GM12878 (cell line): ENCODE measurements around the gene NOCT. TPM values are rescaled to one million over a fixed set of nuclear protein-coding genes. Genes with fewer than 3 reads are reported as not detected.

Experiments used
- ATAC-seq: fragments of 200-7000 bp; cut with Tn5 transposase; 3 replicates; pipeline ENCODE4 v1.9.1; 2020; ENCODE audit warnings: mild to moderate bottlenecking, moderate library complexity
- BruUV-seq: library from RNA; stranded (reverse); fragments of 400-500 nt; replicated peaks from 2 replicates; lab custom pipeline; 2021; lab: Mats Ljungman, UMichigan
- CTCF ChIA-PET: fragments of 300-600 bp; sonication (Branson Sonifier 250); formaldehyde crosslinking; extraction: SDS; loops from one replicate; lab custom pipeline; 2021; ENCODE audit warnings: inconsistent platforms; lab: Yijun Ruan, JAX
- POLR2A ChIA-PET: fragments of 350-600 bp; formaldehyde crosslinking; extraction: SDS; loops from one replicate; lab custom pipeline; 2021; ENCODE audit warnings: inconsistent platforms; lab: Charles Lee
- RAD21 ChIA-PET: fragments of 300-600 bp; sonication (Branson Sonifier 250); formaldehyde crosslinking; loops from one replicate; lab custom pipeline; 2023; ENCODE audit warnings: antibody characterized with exemption; ENCODE audit not compliant: unreplicated experiment; lab: Charles Lee
- SMC1A ChIA-PET: fragments of 300-600 bp; sonication (Branson Sonifier 250); formaldehyde crosslinking; loops from one replicate; lab custom pipeline; 2023; ENCODE audit not compliant: unreplicated experiment, uncharacterized antibody; lab: Charles Lee
- DNase-seq: peaks from one replicate; pipeline ENCODE4 v3.0.0-alpha.2; 2011; ENCODE audit warnings: low read depth, low spot score
- FAIRE-seq: peaks from 3 replicates; lab custom pipeline; 2011; peaks lifted over from hg19 to GRCh38; lab: Jason Lieb, UNC
- H2AFZ ChIP-seq: 2 replicates; pipeline ENCODE4 v1.6.0; 2011; ENCODE audit warnings: low read depth, low read length, control low read depth; ENCODE audit not compliant: control insufficient read depth
- H3K27ac ChIP-seq: 2 replicates; pipeline ENCODE4 v1.5.1; 2011; ENCODE audit warnings: control low read depth; ENCODE audit not compliant: control insufficient read depth, insufficient read depth
- H3K27me3 ChIP-seq, 2 experiments: replicated peaks in 1 of 2; 2 replicates each; pipeline versions ENCODE4 v1.6.0 to v1.6.1; 2011; ENCODE audit warnings: low read length in 1 of 2; ENCODE audit not compliant: control insufficient read depth in 2 of 2, insufficient read depth in 2 of 2
- H3K36me3 ChIP-seq, 2 experiments: 2 replicates each; pipeline ENCODE4 v1.5.1; 2011; ENCODE audit warnings: low read length in 1 of 2; ENCODE audit not compliant: control insufficient read depth in 2 of 2, insufficient read depth in 2 of 2
- H3K4me1 ChIP-seq: 2 replicates; pipeline ENCODE4 v1.6.1; 2011; ENCODE audit warnings: mild to moderate bottlenecking, low read length, moderate library complexity, mixed read lengths; ENCODE audit not compliant: control insufficient read depth, insufficient read depth
- H3K4me2 ChIP-seq: 2 replicates; pipeline ENCODE4 v1.6.0; 2011; ENCODE audit warnings: control low read depth; ENCODE audit not compliant: control insufficient read depth, insufficient read depth
- H3K4me3 ChIP-seq: fragments of 200-600 bp; sonication (generic); 2 replicates; pipeline ENCODE4 v1.5.1; 2016
- H3K79me2 ChIP-seq: 2 replicates; pipeline ENCODE4 v1.6.0; 2011; ENCODE audit warnings: low read length; ENCODE audit not compliant: control insufficient read depth, insufficient read depth
- H3K9ac ChIP-seq: 2 replicates; pipeline ENCODE4 v1.8.0; 2011; ENCODE audit warnings: low read length, control low read depth, mixed read lengths; ENCODE audit not compliant: control insufficient read depth, insufficient read depth
- H3K9me3 ChIP-seq: replicated peaks from 3 replicates; pipeline ENCODE4 v1.5.1; 2011; ENCODE audit warnings: mild to moderate bottlenecking, low read length; ENCODE audit not compliant: control insufficient read depth, insufficient read depth
- H4K20me1 ChIP-seq: 2 replicates; pipeline ENCODE4 v1.6.0; 2011; ENCODE audit not compliant: control insufficient read depth, insufficient read depth
- ESRRA ChIP-seq: IDR thresholded peaks from 2 replicates; pipeline ENCODE4 v1.6.1; 2012; ENCODE audit warnings: mild to moderate bottlenecking, low read length, improper control_type of control experiment
- ETV6 ChIP-seq, 2 experiments: fragments of 450-650 bp in 1 of 2; IDR thresholded peaks in 1 of 2; conservative IDR thresholded peaks in 1 of 2; 2 replicates each; pipeline ENCODE4 v1.6.1; 2014; ENCODE audit warnings: antibody characterized with exemption in 1 of 2, borderline replicate concordance in 1 of 2, low read depth in 1 of 2, mild to moderate bottlenecking in 1 of 2, moderate library complexity in 1 of 2
- IKZF2 ChIP-seq, 2 experiments: fragments of 450-650 bp; IDR thresholded peaks; 2 replicates each; pipeline ENCODE4 v1.6.1; 2017; ENCODE audit warnings: mild to moderate bottlenecking in 2 of 2, moderate library complexity in 2 of 2
- JUND ChIP-seq: IDR thresholded peaks from 2 replicates; pipeline ENCODE4 v1.6.1; 2012; ENCODE audit warnings: low read depth, mild to moderate bottlenecking, low read length, improper control_type of control experiment, moderate library complexity
- MEF2B ChIP-seq: fragments of 450-650 bp; IDR thresholded peaks from 2 replicates; pipeline ENCODE4 v1.6.1; 2018; ENCODE audit warnings: mild to moderate bottlenecking, moderate library complexity; ENCODE audit not compliant: partially characterized antibody, poor library complexity, severe bottlenecking
- NFYA ChIP-seq: IDR thresholded peaks from 2 replicates; pipeline ENCODE4 v1.6.1; 2011; ENCODE audit warnings: low read depth, mild to moderate bottlenecking, low read length, improper control_type of control experiment, borderline replicate concordance
- SREBF2 ChIP-seq: IDR thresholded peaks from 2 replicates; pipeline ENCODE4 v1.6.1; 2012; ENCODE audit warnings: mild to moderate bottlenecking, low read length
- WGBS: methylation state at CpG from one replicate; pipeline ENCODE4 v1.1.6; 2016; ENCODE audit warnings: low lambda C conversion rate; ENCODE audit not compliant: insufficient replicate concordance, insufficient coverage; ENCODE audit errors: missing lambda C conversion rate; 5-methylcytosine and 5-hydroxymethylcytosine counted together
- in situ Hi-C: fragments of 300-500 bp; cut with MboI; formaldehyde crosslinking; loops from 9 replicates; pipeline ENCODE4 v1.14.3; 2018; ENCODE audit warnings: mixed read lengths
- intact Hi-C: fragments of 100-400 bp; cut with micrococcal nuclease; formaldehyde crosslinking; loops from one replicate; pipeline ENCODE4 v1.14.2; 2022; ENCODE audit not compliant: unreplicated experiment
- polyA plus RNA-seq, 11 experiments: library from polyadenylated mRNA; depleted of rRNA in 4 of 11; unstranded in 6 of 11; stranded (reverse) in 5 of 11; fragments of >200 nt; fragmentation: Nextera tagmentation in 4 of 11; fragmentation: Illumina TruSeq in 1 of 11; extraction: Ambion mirVana in 4 of 11; extraction: Trizol in 1 of 11; gene quantifications; 1 replicate in 1 of 11; 2 replicates in 10 of 11; pipeline versions ENCODE4 v1.2.1 to v1.2.3, GENCODE V29; 2011 to 2016; ENCODE audit warnings: inconsistent platforms in 2 of 11, missing spikeins in 2 of 11, low read depth in 1 of 11
- total RNA-seq, 4 experiments: library from RNA; depleted of rRNA in 3 of 4; stranded (reverse); fragments of >200 nt in 3 of 4; fragmentation: Illumina TruSeq in 1 of 4; extraction: Trizol in 1 of 4; gene quantifications; 2 replicates each; pipeline versions ENCODE4 v1.2.1 to v1.2.3, GENCODE V29; 2013 to 2021
- TF ChIP-seq, protein P1 (sequence below): IDR thresholded peaks from 2 replicates; pipeline ENCODE4 v1.6.1; 2011; ENCODE audit warnings: low read depth, mild to moderate bottlenecking, low read length, moderate library complexity, borderline replicate concordance; ENCODE audit errors: extremely low read depth
- TF ChIP-seq, protein P2 (sequence below): IDR thresholded peaks from 2 replicates; pipeline ENCODE4 v1.6.1; 2012; ENCODE audit warnings: low read depth, low read length, improper control_type of control experiment

NOCT gene
- total and polyA plus RNA-seq, 10 of the 15 experiments (the other 5 are each of a cell fraction or from before 2014, with no cell fraction given): 1.4 to 17.6 (median 8.1) TPM

DNA sequence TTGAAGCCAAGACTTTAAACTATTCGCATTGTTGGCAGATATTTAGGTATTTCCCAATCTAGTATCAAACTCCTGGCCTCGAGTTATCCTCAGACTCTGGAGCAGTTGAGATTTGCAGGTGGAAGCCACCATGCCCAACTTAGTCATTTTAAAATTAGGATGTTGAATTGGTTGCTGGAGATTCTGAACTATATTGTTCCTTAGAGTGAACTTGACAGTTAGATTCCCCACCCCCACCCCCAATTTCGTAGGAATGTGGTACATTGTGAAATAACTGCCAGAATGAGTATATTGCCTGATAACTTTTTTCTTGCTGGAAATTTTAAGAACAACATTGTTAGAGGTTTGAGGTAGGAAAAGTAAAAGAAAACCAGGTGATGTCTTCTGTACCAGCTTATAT, 2.3 kb downstream of the NOCT start:
- Histone ChIP-seq H3K4me1 (peaks cover 7% of the 10 kb centered on the region; the same call in 1 of the 2 replicates), H3K27me3 (no peaks in the 10 kb centered on the region), H3K27ac (peak overlapping the region; percentile 11; the same call in 1 of the 2 replicates), H4K20me1 (no peaks in the 10 kb centered on the region; the same call in 1 of the 2 replicates), H3K9ac (peak overlapping the region; percentile 19; the same call in 1 of the 2 replicates), H3K36me3 (peaks cover 0 to 5% of the 10 kb centered on the region in 2 experiments; a peak in 1 of 4 replicates), H3K4me2 (peak overlapping the region; percentile 62), H3K79me2 (peaks cover 61% of the 10 kb centered on the region), H2AFZ (no peak overlapping the region), H3K9me3 (no peaks in the 10 kb centered on the region), H3K4me3 (peak overlapping the region; percentile 65)
- 34% methylated on average over 3 of the region's 3 CpGs for WGBS
- DNase-seq (no peak), FAIRE-seq (no peak), ATAC-seq (no peak)
- SMC1A ChIA-PET: interaction anchor here (0.6 to 10.2 kb wide), 4 partner anchors 13 to 606 kb away, joined by 3 to 92 read pairs (median 3); no protein-coding TSS in a partner anchor
- in situ Hi-C loops (no loop called here), intact Hi-C loops (loop anchor here (5.0 kb wide), 2 partner anchors 64 to 439 kb away; no protein-coding TSS in a partner anchor)
- TF ChIP-seq MEF2B (no peak), IKZF2 (IDR thresholded peaks at IDR 0.05) (no peak), SREBF2 (no peak)
- no TSS peak for BruUV-seq
- CTCF ChIA-PET: interaction anchor here (0.8 to 9.6 kb wide), 3 partner anchors 12 to 82 kb away, joined by 3 to 147 read pairs (median 3); no protein-coding TSS in a partner anchor
- RAD21 ChIA-PET: interaction anchor here (1.5 to 5.1 kb wide), 2 partner anchors 11 to 51 kb away, joined by 3 to 54 read pairs; no protein-coding TSS in a partner anchor
- POLR2A ChIA-PET: interaction anchor here (0.6 to 1.6 kb wide), 5 partner anchors 13 to 1661 kb away, joined by 3 to 5 read pairs (median 3); partner anchors contain the start of gene NAA15

DNA sequence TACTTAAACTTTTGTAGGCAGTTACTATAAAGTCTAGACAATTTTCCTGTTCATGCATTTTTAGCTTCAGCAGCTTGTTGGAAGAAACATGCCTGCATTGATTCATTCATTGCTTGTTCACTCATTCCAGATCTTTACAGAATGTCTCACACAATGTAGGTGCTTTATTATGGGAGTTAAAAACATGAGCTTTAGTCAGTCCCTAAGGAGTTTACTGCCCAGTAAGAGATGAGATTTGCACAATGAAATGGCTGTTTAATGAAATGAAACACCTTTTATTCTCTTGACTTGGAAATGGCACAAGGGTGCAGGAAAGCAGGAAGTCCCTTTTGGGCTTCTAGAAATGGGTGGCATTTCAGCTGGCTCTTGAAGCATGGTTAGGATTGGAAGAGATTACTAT, 2.9 kb downstream of the NOCT start:
- no peaks in the 10 kb centered on the region for H3K27me3 ChIP-seq
- BruUV-seq: TSS peak; percentile 61
- H3K27ac ChIP-seq: 0 out of 2 replicates have a peak overlapping the region, but pooled peaks have one; percentile 11
- TF ChIP-seq, protein P1, sequence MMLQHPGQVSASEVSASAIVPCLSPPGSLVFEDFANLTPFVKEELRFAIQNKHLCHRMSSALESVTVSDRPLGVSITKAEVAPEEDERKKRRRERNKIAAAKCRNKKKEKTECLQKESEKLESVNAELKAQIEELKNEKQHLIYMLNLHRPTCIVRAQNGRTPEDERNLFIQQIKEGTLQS: no peak
- TF ChIP-seq, protein P2, sequence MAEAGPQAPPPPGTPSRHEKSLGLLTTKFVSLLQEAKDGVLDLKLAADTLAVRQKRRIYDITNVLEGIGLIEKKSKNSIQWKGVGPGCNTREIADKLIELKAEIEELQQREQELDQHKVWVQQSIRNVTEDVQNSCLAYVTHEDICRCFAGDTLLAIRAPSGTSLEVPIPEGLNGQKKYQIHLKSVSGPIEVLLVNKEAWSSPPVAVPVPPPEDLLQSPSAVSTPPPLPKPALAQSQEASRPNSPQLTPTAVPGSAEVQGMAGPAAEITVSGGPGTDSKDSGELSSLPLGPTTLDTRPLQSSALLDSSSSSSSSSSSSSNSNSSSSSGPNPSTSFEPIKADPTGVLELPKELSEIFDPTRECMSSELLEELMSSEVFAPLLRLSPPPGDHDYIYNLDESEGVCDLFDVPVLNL: no peak
- TF ChIP-seq NFYA: no peak
- no peak for TF ChIP-seq JUND
- no peak for TF ChIP-seq ETV6 (conservative IDR thresholded peaks at IDR 0.05 in 1 of 2, IDR thresholded peaks at IDR 0.05 in 1 of 2; ENCODE audit: borderline replicate concordance in 1 of 2, low read depth in 1 of 2)
- TF ChIP-seq ESRRA: no peak

More for the DNA sequence above, 2.9 kb downstream of the NOCT start:
- Histone ChIP-seq H3K36me3 (peaks cover 0 to 5% of the 10 kb centered on the region in 2 experiments; a peak in 1 of 4 replicates), H4K20me1 (no peaks in the 10 kb centered on the region; the same call in 1 of the 2 replicates), H3K79me2 (peaks cover 66% of the 10 kb centered on the region), H3K9me3 (no peaks in the 10 kb centered on the region), H3K4me1 (peaks cover 7% of the 10 kb centered on the region; the same call in 1 of the 2 replicates), H3K9ac (no peak overlapping the region), H2AFZ (no peak overlapping the region), H3K4me2 (peak overlapping the region; percentile 62; the same call in 1 of the 2 replicates), H3K4me3 (peak overlapping the region; percentile 65)
- POLR2A ChIA-PET: interaction anchor here (0.6 to 1.6 kb wide), 7 partner anchors 10 to 1660 kb away, joined by 3 to 5 read pairs (median 3); partner anchors contain the start of gene NAA15
- FAIRE-seq (no peak), DNase-seq (no peak), ATAC-seq (no peak)
- CTCF ChIA-PET: interaction anchor here (0.7 to 9.6 kb wide), 3 partner anchors 11 to 81 kb away, joined by 3 to 147 read pairs (median 4); no protein-coding TSS in a partner anchor
- in situ Hi-C loops: no loop called here
- SMC1A ChIA-PET: interaction anchor here (0.6 to 10.2 kb wide), 4 partner anchors 12 to 607 kb away, joined by 3 to 92 read pairs (median 3); no protein-coding TSS in a partner anchor
- RAD21 ChIA-PET: interaction anchor here (1.5 to 5.1 kb wide), 2 partner anchors 11 to 52 kb away, joined by 3 to 54 read pairs; no protein-coding TSS in a partner anchor
- intact Hi-C loops: loop anchor here (5.0 kb wide), 2 partner anchors 64 to 439 kb away; no protein-coding TSS in a partner anchor
